Keratinocyte (primary cell): Measurements from ENCODE around the gene SORL1-AS1.
"Not testable (repeated sequence)": the region's sequence is repeated elsewhere in the genome, so short reads cannot be mapped to it uniquely, and the experiment has no call there.

ENCODE experiments used
- DNase-seq: peaks from one replicate; pipeline ENCODE4 v3.0.0-alpha.2; 2011; ENCODE audit warnings: low read depth, missing footprints, low spot score
- FAIRE-seq: peaks from 2 replicates; lab custom pipeline; 2011; peaks lifted over from hg19 to GRCh38; lab: Jason Lieb, UNC
- H2AFZ ChIP-seq: 2 replicates; pipeline ENCODE4 v1.6.0; 2012; ENCODE audit warnings: low read length, control low read depth, inconsistent platforms; ENCODE audit not compliant: control insufficient read depth
- H3K27ac ChIP-seq: 2 replicates; pipeline ENCODE4 v1.5.1; 2011; ENCODE audit warnings: low read length; ENCODE audit not compliant: control insufficient read depth, insufficient read depth
- H3K27me3 ChIP-seq: 3 replicates; pipeline ENCODE4 v1.6.0; 2011; ENCODE audit warnings: low read length; ENCODE audit not compliant: control insufficient read depth, insufficient read depth; ENCODE audit errors: extremely low read depth
- H3K36me3 ChIP-seq, 2 experiments: 2 replicates in 1 of 2; 3 replicates in 1 of 2; pipeline ENCODE4 v1.5.1; 2011; ENCODE audit warnings: low read length in 2 of 2, mild to moderate bottlenecking in 1 of 2; ENCODE audit not compliant: control insufficient read depth in 2 of 2, insufficient read depth in 2 of 2; ENCODE audit errors: extremely low read depth in 1 of 2
- H3K4me1 ChIP-seq: 3 replicates; pipeline ENCODE4 v1.5.1; 2011; ENCODE audit warnings: low read length; ENCODE audit not compliant: control insufficient read depth, insufficient read depth; ENCODE audit errors: extremely low read depth
- H3K4me2 ChIP-seq: 3 replicates; pipeline ENCODE4 v1.6.0; 2011; ENCODE audit warnings: low read depth, low read length; ENCODE audit not compliant: control insufficient read depth, insufficient read depth; ENCODE audit errors: extremely low read depth
- H3K4me3 ChIP-seq, 3 experiments: fragments of 200-600 bp in 1 of 3; sonication (generic) in 1 of 3; 2 replicates in 2 of 3; 3 replicates in 1 of 3; pipeline ENCODE4 v1.5.1; 2011 to 2016; ENCODE audit warnings: low read length in 3 of 3, mild to moderate bottlenecking in 3 of 3, control low read depth in 2 of 3, inconsistent platforms in 1 of 3, low read depth in 1 of 3, mixed read lengths in 1 of 3, mixed run types in 1 of 3, moderate library complexity in 1 of 3; ENCODE audit not compliant: control insufficient read depth in 2 of 3, insufficient read depth in 2 of 3; ENCODE audit errors: extremely low read depth in 1 of 3
- H3K79me2 ChIP-seq: 2 replicates; pipeline ENCODE4 v1.6.0; 2012; ENCODE audit warnings: low read length; ENCODE audit not compliant: control insufficient read depth, insufficient read depth
- H3K9ac ChIP-seq: 3 replicates; pipeline ENCODE4 v1.6.0; 2011; ENCODE audit warnings: low read length; ENCODE audit not compliant: control insufficient read depth, insufficient read depth; ENCODE audit errors: extremely low read depth
- H3K9me1 ChIP-seq: 3 replicates; pipeline ENCODE4 v1.6.0; 2011; ENCODE audit warnings: low read length; ENCODE audit not compliant: control insufficient read depth, insufficient read depth; ENCODE audit errors: extremely low read depth
- H3K9me3 ChIP-seq: 2 replicates; pipeline ENCODE4 v1.5.1; 2012; ENCODE audit warnings: low read depth, low read length; ENCODE audit not compliant: control insufficient read depth
- H4K20me1 ChIP-seq: 3 replicates; pipeline ENCODE4 v1.6.0; 2011; ENCODE audit warnings: low read length; ENCODE audit not compliant: control insufficient read depth, insufficient read depth; ENCODE audit errors: extremely low read depth
- EZH2 ChIP-seq: IDR thresholded peaks from one replicate; pipeline ENCODE4 v1.6.1; 2012; ENCODE audit warnings: inconsistent platforms, mild to moderate bottlenecking, low read length, moderate library complexity
- dilution Hi-C: fragments of 300-500 bp; cut with MboI; formaldehyde crosslinking; loops from one replicate; pipeline ENCODE4 v1.7.0; 2020; ENCODE audit warnings: low sequenced_read_pairs; ENCODE audit not compliant: extremely low pct_ligation_motif_present
- TF ChIP-seq, protein P1 (sequence below), 3 experiments: IDR thresholded peaks in 1 of 3; conservative IDR thresholded peaks in 1 of 3; optimal IDR thresholded peaks in 1 of 3; 2 replicates in 2 of 3; 3 replicates in 1 of 3; pipeline versions ENCODE3 to v1.5.1; 2011; ENCODE audit warnings: low read length in 3 of 3, mild to moderate bottlenecking in 3 of 3, moderate library complexity in 2 of 3, control low read depth in 1 of 3, inconsistent platforms in 1 of 3; ENCODE audit not compliant: insufficient read depth in 2 of 3; ENCODE audit errors: extremely low read depth in 1 of 3

Gene SORL1-AS1

DNA sequence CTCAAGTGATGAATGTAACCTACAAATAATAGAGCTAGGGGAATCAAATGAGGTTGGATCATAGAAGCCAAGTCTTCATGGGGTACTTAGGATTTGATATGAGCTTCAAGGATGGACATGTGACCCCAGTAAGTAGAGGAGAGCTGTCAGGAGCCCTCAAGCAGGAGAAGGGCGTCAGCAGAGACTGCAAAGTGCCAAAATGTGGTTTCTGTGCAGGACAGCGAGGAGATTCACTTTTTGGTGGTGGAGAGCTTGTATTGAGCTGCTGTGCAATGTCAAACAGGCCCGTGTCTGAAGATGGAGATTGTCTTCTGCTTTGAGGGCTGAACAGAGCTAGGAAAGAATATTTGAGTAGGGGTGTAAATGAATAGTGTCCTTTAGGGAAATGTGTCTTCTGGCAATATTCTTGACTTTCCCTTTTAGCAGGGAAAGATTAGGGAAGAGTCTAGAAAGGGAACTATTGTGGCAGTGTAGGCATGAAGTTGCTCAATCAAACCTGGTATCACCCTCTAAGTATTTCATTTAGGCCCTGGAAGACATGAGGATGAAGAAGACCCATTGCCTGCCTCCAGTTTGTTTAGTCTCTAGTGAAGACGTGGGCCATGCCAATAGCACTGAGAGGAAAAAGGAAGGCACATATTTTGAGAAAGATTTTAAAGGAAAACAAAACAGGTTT is 31.2 kb upstream of the SORL1-AS1 start:
- TF ChIP-seq, protein P1, sequence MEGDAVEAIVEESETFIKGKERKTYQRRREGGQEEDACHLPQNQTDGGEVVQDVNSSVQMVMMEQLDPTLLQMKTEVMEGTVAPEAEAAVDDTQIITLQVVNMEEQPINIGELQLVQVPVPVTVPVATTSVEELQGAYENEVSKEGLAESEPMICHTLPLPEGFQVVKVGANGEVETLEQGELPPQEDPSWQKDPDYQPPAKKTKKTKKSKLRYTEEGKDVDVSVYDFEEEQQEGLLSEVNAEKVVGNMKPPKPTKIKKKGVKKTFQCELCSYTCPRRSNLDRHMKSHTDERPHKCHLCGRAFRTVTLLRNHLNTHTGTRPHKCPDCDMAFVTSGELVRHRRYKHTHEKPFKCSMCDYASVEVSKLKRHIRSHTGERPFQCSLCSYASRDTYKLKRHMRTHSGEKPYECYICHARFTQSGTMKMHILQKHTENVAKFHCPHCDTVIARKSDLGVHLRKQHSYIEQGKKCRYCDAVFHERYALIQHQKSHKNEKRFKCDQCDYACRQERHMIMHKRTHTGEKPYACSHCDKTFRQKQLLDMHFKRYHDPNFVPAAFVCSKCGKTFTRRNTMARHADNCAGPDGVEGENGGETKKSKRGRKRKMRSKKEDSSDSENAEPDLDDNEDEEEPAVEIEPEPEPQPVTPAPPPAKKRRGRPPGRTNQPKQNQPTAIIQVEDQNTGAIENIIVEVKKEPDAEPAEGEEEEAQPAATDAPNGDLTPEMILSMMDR (optimal IDR thresholded peaks at IDR 0.05 in 1 of 3, IDR thresholded peaks at IDR 0.05 in 1 of 3, conservative IDR thresholded peaks at IDR 0.05 in 1 of 3; ENCODE audit: extremely low read depth in 1 of 3, insufficient read depth in 2 of 3, low read length in 3 of 3), result no peak
- no peak for TF ChIP-seq EZH2
- no peaks in the 10 kb centered on the region for H3K27me3 ChIP-seq
- H3K79me2 ChIP-seq, result no peaks in the 10 kb centered on the region
- H3K9ac ChIP-seq, result no peak overlapping the region
- H3K9me3 ChIP-seq, result no peaks in the 10 kb centered on the region
- no peak overlapping the region for H3K4me2 ChIP-seq
- no peak overlapping the region for H2AFZ ChIP-seq
- FAIRE-seq (no peak), DNase-seq (no peak)
- H4K20me1 ChIP-seq, result no peaks in the 10 kb centered on the region
- peaks cover 0 to 3% of the 10 kb centered on the region in 2 experiments for H3K36me3 ChIP-seq
- peaks cover 10% of the 10 kb centered on the region for H3K4me1 ChIP-seq
- H3K9me1 ChIP-seq, result no peaks in the 10 kb centered on the region
- dilution Hi-C loops, result no loop called here
- H3K27ac ChIP-seq, result no peak overlapping the region
- no peak overlapping the region for H3K4me3 ChIP-seq

DNA sequence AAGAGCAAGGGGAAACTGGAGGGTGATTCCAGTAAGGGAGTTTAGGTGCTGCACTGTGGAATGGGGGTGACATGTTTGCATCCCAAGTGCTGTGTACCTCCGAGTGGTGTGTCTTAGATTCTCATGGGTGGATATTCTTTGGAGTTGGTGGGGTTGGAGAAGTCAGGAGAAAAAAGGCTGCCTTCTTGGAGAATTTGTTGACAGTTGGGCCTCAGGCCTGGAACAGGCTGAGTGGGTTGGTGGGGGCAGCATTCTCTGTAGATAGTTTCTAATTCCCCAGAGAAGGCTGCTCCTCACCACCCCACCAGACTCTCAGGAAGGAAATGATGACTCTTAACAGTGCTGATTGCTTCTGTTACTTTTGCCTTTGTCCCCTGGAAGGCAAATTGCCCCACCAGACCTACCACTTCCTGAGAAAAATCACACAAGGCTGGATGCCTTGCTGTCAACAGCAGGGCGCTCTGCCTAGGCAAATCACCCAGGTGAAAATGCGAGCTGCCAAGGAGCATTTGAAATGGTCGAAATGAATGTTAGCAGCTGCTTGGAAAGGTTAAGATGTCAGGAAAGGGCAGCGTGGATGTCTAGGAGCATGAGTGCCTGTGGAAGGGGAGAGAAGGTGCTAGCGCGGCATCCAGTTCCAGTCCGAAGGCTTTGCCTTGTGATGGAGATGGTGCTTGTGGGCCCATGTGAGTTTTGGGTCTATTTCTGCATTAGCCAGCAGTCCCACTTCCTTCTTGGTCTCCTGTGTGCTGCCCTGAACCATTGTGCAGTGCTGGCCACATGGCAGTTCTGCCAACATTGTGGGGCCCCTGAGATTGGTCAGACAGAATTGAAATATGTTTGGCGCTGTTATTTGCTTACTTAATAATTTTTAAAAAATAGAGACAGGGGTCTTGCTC is 29.7 kb upstream of the SORL1-AS1 start:
- Histone ChIP-seq H3K9me3 (no peaks in the 10 kb centered on the region), H3K4me2 (peak overlapping the region; percentile 18), H3K79me2 (no peaks in the 10 kb centered on the region), H2AFZ (peak overlapping the region; percentile 56), H3K27me3 (no peaks in the 10 kb centered on the region), H3K4me3 (no peak overlapping the region), H3K27ac (no peak overlapping the region), H3K4me1 (peaks cover 10% of the 10 kb centered on the region), H3K9me1 (no peaks in the 10 kb centered on the region), H4K20me1 (no peaks in the 10 kb centered on the region), H3K36me3 (peaks cover 0 to 3% of the 10 kb centered on the region in 2 experiments), H3K9ac (no peak overlapping the region)
- DNase-seq, result no peak
- dilution Hi-C loops, result no loop called here
- FAIRE-seq, result peak; percentile 20
- TF ChIP-seq EZH2, result no peak
- TF ChIP-seq, protein P1 (optimal IDR thresholded peaks at IDR 0.05 in 1 of 3, IDR thresholded peaks at IDR 0.05 in 1 of 3, conservative IDR thresholded peaks at IDR 0.05 in 1 of 3; ENCODE audit: extremely low read depth in 1 of 3, insufficient read depth in 2 of 3, low read length in 3 of 3), result no peak

DNA sequence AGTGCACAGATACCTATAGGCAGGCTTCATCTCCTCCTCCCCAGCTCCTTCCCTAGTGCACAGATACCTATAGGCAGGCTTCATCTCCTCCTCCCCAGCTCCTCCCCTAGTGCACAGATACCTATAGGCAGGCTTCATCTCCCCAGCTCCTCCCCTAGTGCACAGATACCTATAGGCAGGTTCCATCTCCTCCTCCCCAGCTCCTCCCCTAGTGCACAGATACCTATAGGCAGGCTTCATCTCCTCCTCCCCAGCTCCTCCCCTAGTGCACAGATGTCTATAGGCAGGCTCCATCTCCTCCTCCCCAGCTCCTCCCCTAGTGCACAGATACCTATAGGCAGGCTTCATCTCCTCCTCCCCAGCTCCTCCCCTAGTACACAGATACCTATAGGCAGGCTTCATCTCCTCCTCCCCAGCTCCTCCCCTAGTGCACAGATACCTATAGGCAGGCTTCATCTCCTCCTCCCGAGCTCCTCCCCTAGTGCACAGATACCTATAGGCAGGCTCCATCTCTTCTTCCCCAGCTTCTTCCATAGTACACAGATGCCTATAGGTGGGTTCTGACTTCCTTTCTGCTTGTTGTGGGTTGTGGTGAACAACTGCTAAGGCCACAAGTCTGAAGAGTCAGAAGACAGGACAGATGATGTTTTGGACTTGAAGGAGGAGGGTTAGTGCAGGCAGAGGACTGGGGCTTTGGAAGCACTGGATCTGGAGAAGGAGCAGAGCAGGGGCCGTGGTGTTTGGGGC is 28.9 kb upstream of the SORL1-AS1 start:
- H3K4me2 ChIP-seq, H3K36me3 ChIP-seq, H3K27ac ChIP-seq, H4K20me1 ChIP-seq, H2AFZ ChIP-seq, H3K79me2 ChIP-seq, H3K9me3 ChIP-seq, H3K27me3 ChIP-seq, DNase-seq, H3K9me1 ChIP-seq, H3K9ac ChIP-seq, FAIRE-seq, H3K4me3 ChIP-seq, dilution Hi-C loops: not testable (repeated sequence)
- H3K4me1 ChIP-seq, result peaks cover 10% of the 10 kb centered on the region
